Right kidney (tissue), 1 donor: Measurements from ENCODE around the gene P3H2.
A peak's percentile ranks its signal among the peaks of the same experiment; 100 is the strongest.

Source experiments
- DNase-seq: peaks from one replicate; pipeline ENCODE4 v3.0.0-alpha.2; 2016

P3H2 gene

GRCh38 chr3:190127797-190128196 is 7.1 kb upstream of the P3H2 start:
- no peak for DNase-seq

DNA sequence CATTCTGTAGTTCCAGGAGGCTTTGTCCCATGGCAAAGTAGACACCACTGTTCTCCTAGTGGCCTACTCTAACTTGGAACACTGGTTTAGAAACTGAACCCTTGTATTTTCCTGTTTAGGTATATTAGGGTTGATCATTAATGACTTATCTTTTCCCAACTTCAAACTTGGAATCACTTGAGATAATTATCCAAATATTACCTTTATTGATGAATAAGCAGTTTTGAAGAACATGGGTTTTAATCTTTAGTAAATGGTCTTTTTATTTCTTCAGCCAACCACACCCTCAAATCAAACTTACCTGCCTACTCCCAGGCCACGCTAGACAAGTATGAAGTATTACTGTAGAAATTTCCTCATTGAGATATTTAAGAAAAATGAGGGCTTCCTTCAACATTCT is 6.5 kb upstream of the P3H2 start:
- DNase-seq = no peak

GRCh38 chr3:190125436-190126068 is 4.9 kb upstream of the P3H2 start:
- DNase-seq = no peak

- DNase-seq = no peak
These were observed 3.4 kb upstream of the P3H2 start for GRCh38 chr3:190124067-190124466.

- DNase-seq = no peak
These were observed 1.6 kb upstream of the P3H2 start for GRCh38 chr3:190122198-190122771.

DNA sequence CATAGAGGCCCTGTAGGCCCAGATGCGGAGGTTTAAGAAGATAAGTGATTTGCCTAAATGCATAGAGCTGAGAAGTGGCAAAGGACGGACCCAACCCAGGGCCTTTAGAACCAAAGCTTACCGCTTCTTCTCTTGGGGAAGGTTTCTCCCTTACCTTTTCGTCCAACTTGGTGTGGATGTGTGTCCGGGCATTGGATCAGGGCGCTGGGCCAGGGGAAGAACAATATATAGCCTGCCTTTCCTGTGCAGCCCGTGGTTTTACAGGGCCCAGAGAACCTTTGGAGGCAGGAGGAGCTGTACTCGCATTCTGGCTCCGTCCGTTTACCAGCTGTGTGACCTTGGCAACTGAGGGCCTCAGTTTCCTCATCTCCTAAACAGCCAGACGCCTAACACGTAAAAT is 686 bp upstream of the P3H2 start:
- DNase-seq = no peak

- no peak for DNase-seq
These were observed 322 bp upstream of the P3H2 start for GRCh38 chr3:190121061-190121377.

GRCh38 chr3:190119461-190120268 is 1.0 kb downstream of the P3H2 start:
- DNase-seq = no peak

GRCh38 chr3:190118438-190118837 is 2.3 kb downstream of the P3H2 start:
- DNase-seq = no peak

DNA sequence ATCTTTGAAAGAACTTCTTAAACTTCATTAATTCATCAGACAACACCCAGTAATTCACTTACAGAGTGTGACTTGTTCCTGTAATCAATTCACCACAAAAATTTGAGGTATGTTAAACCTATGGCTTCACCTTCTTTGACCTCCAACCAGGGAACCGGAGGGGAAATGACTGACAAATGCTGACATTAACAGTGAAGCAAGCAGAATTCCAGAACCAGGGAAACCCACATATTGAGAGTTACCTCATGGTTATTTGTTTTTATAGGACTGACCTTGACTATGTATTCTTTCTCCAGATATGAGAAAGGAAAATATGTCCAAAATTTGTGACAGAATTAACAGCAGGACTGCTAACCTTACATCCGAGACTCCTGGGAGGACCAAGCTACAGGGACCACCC is 2.7 kb downstream of the P3H2 start:
- DNase-seq = no peak

GRCh38 chr3:190116551-190117067 is 4.1 kb downstream of the P3H2 start:
- no peak for DNase-seq

DNA sequence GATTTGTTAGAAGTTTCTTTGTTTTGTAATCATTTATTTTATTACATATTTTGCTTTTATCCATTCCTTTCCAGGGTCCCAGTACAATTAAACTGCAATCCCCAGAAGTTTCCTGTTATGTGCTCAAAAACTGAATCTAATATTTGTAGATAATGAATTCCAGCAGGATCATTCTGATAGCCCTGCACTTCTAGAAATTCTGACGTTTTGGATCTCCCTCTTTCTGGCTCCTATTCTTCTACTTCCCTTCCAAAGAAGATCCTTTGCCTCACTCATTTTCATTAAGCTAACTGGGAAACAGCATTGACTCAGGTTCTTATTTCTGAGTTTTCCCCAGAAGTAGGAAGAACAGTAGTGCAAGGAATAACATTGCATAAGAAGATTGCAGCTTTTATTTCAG is 9.9 kb downstream of the P3H2 start:
- DNase-seq = no peak

- DNase-seq = no peak
These were observed 11.3 kb downstream of the P3H2 start for GRCh38 chr3:190109441-190109840.

- no peak for DNase-seq
These were observed 11.9 kb downstream of the P3H2 start for GRCh38 chr3:190108804-190109203.

GRCh38 chr3:190105876-190106275 is 14.8 kb downstream of the P3H2 start:
- no peak for DNase-seq

DNA sequence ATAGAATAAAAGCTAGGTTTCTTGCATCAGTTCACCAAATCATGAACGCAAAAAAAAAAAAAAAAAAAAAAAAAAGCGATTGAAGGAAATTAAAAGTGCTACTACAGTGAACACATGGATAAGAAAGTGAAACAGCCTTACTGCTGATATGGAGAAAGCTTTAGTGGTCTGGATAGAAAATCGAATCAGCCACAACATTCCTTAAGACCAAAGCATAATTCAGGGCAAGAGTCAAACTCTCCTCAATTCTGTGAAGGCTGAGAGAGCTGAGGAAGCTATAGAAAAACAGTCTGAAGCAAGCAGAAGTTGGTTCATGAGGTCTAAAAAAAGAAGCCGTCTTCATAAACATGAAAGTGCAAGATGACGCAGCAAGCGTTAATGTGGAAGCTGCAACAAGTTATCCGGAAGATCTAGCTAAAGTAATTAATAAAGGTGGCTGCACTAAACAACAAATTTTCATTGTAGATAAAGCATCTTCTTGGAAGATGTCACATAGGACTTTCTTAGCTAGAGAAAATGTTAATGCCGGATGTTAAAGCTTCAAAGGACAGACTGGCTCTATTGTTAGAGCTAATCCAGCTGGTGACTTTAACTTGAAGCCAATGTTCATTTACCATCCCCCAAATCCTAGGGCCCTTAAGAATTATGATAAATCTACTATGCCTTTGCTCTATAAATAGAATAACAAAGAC is 19.2 kb downstream of the P3H2 start:
- DNase-seq = peak; percentile 35

DNA sequence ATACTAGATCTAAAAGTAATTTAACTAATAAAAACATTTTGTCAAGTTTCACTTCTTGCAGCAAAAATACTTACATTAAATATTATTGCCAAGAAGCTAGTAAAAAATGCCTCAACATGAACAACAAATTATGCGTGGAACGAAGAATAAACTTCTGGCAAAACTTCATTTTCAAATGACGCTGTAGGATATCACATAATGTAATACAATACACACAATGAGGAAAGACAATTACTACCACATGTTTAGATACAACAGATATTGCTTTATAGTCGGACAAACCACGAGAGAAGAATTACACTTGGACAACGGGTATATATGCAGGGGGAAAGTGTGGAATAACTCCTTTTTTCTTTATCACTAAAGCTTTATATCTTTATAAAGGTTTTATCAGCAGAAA is 21.6 kb downstream of the P3H2 start:
- no peak for DNase-seq

DNA sequence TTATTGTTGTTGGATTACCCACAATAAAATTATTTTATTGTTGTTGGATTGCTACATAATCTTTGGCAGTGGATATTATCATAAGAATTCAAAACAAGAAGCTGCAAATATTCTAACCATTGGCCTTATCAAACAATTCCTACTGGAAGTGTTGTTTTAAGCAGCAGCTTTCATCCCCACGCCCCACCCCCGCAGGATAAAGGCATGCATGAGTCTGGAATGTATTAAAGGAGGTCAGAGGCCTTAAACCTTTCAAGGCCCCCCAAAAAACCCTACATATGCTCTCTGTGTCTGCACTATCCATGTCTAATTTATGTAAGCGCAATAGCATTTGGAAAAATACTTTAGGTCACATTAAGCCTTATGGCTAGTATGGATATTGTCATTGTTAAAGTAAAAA is 23.1 kb downstream of the P3H2 start:
- no peak for DNase-seq

- no peak for DNase-seq
These were observed 23.7 kb downstream of the P3H2 start for GRCh38 chr3:190097025-190097424.

DNA sequence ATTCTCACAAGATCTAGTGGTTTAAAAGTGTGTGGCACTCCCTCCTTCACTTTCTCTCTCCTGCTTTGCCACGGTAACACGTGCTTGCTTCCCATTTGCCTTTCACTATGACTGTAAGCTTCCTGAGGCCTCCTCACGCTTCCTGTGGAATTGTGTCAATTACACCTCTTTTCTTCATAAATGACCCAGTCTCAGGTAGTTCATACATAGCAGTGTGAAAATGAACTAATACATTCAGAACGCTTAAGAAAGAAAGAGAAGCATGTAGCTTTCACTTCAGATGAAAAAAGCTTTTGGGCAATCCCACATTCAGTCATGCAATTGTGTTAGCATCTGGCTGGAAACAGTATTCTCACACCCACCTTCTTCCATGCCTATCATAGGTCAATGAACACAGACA is 24.4 kb downstream of the P3H2 start:
- DNase-seq = no peak

DNA sequence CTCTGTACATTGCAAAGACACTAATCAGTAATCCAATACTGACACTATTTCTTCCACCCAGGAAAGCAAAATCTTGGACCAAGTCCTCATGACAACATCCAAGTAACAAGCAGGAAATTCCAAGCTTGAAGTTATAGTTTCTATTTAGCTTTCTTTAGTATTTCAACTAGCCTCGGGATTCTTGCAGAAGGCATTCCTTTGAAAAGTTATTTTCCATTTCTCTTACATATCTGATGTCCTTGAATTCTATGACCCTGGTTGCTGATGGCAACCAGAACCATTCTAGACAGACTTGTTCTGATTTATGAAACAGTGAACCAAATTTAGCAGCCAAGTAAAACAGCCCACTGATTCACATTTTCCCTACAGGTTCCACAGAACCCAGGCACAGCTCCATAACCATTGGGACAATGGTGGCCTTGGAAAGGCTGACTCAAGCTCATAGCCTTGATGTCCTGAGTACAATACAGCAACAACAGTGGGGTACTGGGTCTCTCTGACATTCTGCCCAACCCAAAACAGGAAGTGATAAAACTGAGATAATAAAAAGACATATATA is 26.5 kb downstream of the P3H2 start:
- DNase-seq = no peak

GRCh38 chr3:190092250-190092649 is 28.4 kb downstream of the P3H2 start:
- no peak for DNase-seq

DNA sequence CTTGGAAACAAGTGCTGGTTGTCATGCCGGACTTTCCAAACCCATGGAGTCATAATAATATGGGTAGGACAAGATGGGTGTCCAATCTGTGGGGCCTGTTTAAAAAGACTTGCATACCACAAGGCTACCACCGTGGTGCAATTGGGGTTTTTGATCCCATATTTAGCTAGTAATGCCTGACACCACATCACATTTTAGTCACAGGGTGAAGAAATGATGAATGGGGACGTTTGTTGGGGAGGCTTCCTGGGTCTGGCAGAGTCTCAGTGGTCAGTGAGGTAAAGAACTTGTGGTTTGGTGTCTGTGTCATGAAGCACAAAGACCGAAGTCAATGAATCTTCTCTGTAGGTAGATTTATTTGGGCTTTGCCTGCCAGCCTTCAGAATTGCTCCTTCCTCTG is 31.0 kb downstream of the P3H2 start:
- DNase-seq = no peak
